A204.1 (cell line): ENCODE data around the gene PLPP1.

Source experiments
- FAIRE-seq: peaks from 2 replicates; lab custom pipeline; 2012; peaks lifted over from hg19 to GRCh38; lab: Jason Lieb, UNC

Gene PLPP1

DNA sequence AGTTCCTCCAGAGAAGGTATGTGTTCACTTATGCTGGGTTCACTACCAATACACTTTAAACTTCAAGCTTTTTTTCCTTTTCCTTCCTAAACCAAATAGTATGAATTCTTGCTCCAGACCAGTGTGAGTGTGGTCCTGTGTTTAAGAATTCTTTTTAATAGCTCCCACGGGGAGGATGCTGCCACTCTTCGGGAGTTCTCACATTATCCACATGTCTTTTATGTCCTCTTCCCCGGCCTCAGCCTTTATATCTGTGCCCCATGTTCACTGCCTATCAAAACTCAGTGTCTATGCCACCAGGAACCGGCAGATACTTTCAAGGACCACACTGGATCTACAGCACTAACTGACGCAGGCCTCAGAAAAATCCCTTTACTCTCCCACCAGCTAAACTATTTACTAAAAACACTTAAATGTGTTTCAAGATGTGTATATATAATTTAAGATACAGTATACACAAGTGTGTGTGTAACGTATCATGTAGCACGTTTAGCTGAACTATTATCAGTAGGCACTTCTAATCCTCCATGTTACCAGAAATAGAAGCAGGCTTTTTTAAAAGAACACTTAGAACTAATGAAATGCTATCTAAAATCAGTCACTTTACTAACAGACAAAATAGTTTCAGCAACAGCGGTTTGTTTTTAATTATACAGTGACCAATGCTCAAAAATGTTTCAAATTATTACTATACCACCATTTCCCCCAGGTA is 88.0 kb downstream of the PLPP1 start:
- no peak for FAIRE-seq

DNA sequence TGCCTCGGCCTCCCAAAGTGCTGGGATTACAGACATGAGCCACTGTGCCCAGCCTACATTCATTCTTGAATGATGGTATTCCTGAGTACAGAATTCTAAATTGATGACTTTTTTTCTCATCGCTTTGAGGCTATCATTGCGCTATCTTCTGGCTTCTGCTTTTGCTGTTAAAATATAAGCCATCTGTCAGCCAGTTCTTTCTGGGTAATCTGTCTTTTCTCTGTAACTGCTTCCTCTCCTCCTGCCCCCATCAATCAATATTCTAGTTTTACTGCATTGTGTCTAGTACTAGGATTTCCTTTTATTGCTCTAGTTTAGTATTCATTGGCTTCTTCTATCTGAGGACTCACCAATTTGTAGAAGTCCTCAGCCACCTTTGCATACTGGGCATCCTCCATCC is 89.0 kb downstream of the PLPP1 start:
- FAIRE-seq: no peak

DNA sequence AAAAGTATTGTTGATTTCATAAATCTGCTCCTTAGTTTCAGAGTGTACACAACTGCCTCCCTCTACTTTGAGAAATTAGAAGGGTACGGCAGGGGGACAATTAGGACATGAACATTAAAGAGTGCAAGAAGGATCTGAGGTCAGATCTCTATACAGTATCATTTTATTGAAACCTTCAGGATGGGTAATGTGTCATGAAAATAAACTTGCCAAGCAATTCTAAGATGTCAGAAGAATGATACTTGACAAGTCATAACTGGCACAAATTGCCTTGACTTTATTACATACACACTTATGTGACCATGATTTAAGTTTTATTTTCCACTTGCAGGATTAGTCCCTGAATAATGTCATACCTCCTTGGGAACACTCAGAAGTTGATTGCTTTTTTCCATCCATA is 92.8 kb downstream of the PLPP1 start:
- no peak for FAIRE-seq

DNA sequence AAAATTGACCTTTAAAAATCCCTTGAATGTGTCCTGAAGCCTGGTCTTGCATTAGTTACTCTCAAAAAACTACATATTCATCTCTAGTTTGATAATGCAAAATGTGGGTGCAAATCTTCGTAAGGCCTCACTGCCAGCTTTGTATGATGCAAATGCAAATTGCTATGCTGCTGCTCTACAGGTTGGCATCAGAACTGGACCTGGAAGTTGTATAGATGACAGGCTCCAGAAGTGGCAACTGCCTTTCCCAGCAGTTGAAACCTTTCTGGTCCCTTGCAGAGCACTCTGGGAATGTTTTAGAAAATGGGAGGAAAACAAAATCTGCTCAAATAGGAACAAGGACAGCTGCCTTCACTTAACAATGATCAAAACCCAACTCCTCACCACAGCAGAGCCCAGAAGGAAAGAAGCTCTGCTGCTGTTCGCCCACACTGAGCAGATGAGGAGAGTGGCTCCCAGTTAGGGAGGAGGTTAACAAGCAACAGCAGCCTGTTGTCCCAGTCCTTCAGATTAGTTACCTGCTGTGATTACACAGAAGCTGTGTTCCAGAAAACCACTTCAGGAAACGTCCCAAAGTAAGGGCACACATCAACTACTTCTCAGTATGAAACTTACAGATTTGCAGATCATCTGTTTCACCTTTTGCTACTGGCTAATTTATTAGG is 93.5 kb downstream of the PLPP1 start:
- no peak for FAIRE-seq

DNA sequence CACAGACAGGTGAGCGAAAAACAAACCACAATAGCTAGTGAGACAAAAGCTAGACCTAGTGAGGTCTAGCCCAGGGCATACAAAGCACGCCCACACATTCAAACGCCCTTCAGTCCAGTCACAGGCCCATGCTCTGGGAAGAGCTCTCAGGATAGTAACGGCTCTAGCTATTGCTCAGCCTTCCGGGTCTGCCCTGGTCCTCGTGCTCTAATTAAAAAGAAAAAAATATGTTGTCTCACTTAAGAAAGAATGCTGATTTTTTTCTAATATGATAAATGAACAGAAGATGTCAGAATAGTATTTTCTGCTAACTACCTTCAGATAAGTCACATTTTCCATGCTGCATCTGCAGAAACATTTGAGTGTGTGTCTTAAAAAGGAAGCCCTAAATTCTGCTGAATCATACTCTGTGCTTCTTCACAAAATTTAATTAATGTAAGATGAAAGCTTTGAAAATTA is 94.5 kb downstream of the PLPP1 start:
- FAIRE-seq: no peak

DNA sequence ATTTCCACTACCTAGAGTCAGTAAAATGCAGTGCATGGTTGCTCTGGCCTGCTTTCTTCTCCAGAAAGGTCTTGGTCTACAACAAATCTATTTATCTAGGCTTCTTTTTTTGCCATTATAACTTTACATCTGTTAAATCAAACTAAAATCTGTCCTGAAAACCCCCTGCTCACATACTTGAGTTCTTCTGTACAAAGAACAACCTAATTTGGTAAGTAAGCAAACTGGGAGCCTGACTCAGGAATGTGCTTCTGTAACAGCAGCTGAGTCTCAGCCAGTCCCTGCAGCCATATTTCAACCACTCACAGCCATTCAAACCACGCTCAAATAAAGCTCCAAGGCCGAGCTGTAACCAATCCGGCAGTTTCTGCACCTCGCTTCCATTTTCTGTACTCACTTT is 95.8 kb downstream of the PLPP1 start:
- no peak for FAIRE-seq

DNA sequence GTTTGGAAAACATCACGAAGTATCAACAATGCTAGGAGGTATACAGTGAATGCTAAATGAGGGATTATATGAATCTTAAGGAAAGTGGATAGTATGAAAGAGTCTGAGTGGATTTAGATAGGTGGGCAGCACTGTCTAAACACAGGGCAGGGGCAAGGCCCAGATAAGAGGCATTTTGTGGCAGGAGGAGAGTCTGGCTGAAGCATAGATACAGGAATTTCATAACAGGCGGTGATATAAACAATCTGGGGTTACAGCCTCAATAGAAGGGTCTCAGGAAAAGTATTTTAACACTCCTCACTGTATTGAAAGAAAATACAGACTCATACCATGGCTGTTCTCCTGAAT is 96.9 kb downstream of the PLPP1 start:
- no peak for FAIRE-seq

DNA sequence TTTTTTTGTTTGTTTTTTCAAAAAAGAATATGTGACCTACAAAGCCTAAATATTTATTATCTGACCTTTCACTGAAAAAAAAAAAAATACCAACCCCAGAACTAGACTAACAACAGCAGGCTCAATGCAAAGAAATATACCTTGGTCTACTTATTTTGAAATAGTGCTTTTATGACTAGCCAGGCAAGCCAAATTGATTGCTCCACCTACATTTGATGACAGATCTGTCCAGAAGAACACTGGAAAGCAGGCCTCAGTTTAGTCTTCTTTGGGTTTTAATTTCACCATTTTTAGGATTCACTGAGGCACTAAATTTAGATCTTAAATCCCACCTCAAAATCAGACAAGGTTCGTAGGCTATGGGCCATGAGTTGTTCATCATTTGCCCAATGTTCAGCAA is 97.3 kb downstream of the PLPP1 start:
- no peak for FAIRE-seq

DNA sequence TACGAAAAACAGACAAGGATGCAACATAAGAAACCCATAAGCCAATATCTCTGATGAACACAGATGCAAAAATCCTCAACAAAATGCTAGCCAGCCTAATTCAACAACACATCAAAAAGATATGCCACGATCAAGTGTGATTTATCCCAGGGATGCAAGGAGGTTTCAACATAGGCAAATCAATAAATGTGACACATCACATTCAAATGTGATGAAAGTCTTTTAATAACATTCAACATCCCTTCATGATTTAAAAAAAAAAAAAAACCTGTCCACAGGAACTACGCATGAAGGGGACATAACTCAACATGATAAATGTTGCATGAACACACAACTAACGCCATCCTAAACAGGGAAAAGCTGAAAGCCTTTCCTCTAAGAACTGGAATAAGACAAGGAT is 102.2 kb downstream of the PLPP1 start:
- FAIRE-seq: no peak

DNA sequence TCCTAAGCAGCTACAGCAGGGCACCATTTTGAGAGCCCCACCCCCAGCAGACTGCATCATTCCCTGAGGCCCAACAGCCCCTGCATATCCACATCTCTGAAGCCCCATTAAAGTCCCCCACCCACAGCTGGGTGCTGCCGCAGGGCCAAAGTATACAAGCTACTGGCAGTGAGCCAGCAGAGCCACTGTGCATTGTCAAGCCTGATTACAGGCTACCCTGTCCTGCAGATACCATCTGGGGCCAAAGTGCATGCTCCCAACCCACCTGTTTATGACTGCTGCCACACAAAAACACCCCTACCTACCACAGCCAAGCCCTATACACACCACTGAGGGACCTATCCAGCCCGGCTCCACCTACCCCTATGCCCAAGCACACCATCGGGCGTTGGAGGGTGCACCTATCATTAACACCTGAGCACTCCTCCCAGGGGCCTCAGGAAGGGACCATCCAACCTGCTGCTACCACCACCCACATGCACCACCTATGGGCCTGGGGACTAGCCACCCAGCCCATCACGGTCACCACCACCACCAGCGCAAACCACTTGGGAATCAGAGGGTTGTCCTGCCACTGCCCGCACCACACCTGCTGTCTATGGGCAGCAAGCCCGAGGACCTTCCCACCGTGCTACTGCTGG is 105.0 kb downstream of the PLPP1 start:
- no peak for FAIRE-seq

DNA sequence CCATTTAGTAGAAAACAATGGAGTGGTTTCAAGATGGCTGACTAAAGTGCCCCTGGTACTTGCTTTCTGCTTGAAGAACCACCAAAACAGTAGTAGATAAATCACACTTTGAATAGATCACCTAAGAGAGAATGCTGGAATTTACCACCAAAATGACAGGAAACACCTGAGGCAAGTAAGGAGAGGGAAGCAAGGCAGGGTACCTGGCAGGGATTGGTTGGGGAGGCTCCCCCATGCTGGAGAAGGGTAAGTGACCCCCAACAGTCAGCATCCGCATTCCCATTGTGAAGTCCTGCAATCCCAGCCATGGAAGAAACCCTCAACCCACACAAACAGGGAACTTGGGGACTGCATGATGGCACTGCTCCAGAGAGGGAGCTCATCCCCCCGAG is 105.5 kb downstream of the PLPP1 start:
- FAIRE-seq: no peak

DNA sequence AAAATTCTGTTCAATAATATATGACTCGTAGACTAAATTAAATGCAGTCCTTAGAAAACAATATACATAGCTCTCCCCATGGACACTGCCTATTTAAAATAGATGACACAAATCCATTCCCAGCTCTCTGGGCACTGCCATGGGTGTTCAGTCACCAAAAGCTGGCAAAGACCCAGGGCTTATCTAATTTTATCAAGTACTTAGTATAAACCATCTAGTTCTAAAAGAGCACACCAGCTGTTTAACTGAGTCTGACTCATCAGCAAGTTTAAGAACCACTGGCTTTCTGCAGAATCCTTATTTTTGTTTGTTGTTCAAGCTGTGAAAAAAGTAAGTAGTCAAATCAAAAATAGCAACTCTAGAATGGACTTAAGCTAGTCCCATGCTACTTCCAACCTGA is 107.6 kb downstream of the PLPP1 start:
- FAIRE-seq: no peak

DNA sequence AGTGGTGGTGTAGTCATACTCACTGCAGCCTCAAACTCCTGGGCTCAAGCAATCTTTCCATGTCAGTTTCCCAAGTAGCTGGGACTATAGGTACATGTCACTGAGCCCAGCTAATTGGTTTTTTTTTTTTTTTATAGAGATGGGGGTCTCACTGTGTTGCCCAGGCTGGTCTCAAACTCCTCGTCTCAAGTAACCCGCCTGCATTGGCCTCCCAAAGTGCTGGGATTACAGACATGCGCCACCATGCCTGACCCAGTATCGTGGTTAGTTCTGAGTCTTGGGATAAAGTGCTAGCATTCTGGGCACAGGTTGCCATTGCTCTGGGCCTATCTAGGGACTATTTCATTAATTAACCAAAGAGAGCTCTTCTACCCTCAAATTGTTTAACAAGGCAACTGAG is 108.3 kb downstream of the PLPP1 start:
- FAIRE-seq: no peak

DNA sequence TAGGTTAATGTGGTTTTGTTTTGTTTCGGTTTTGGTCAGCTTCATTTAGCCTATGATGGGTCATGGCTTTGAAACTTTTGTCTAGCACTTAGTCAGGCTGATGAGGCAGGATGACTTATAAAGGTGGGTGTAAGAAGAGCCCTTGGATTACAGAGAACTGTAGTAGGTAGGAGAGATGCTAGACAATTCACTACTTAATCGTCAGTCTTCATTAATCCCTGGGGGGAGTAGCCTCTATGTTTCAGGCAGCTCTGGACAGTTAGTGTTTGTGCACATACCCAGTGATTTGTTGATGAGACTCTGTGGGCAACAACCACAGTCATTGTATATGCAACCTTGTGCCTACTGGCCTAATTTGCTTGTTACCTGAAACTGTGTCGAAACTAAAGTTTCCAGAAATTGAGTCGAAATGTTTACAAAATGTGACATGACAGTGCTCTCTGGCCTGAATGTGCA is 113.7 kb downstream of the PLPP1 start:
- FAIRE-seq: no peak

DNA sequence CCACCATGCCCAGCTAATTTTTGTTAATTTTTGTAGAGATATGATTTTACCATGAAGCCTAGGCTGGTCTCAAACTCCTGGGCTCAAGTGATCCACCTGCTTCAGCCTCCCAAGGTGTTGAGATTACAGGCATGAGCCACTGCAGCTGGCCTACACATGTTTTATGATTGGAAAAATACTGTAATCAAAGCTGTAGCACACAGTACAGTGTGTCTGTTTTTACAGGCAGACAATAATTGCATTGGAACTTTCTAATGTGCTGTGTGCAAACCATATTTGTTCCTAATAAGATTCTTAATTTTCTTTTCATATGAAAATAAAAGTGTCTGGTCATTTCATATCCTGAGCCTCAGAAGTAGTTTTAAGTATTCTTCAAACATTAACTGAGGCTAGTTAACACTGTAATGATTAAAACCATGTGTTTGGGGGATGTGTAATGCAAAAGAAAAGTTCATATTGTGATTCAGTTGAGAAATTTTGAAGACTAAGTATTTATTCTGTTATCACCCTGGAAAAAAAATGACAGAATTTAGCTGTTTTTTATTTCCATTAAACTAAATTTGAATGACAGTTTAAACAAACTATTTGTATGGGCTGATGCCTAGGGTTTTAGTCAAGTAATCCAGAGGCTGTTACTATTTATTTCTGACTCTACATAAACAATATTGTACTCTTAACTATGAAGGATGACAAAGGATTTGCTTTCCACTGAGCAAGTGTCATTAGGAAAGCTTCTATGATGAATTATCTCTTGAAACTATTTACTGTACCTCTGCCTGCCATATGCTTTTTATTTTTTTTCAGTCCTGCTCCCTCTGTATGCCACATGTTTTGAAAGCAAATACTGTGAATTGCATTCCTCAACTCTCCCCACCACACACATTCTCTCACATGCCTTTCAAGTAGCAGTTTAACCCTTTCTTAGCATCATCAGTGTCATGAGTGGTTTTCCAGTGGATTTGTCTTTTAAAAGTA is 115.5 kb downstream of the PLPP1 start:
- FAIRE-seq: no peak

DNA sequence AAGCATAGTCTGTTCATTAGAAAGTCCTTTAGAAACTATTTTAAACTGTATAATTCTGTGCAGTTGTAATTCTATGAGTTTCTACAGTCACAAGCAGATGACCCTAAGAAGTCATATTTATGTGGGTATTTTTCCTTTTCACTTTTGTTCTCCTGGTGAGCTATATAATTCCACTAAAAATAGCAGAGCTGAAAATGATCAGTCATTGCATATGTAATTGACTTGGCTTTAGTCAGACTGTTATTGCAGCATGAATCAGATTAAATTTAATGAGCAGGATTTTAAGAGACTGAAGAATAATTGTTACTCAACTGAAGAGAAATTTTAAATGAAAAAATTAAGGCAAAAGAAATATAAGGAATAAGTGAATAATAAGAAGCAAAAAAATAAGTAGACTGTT is 118.5 kb downstream of the PLPP1 start:
- FAIRE-seq: peak; percentile 3

DNA sequence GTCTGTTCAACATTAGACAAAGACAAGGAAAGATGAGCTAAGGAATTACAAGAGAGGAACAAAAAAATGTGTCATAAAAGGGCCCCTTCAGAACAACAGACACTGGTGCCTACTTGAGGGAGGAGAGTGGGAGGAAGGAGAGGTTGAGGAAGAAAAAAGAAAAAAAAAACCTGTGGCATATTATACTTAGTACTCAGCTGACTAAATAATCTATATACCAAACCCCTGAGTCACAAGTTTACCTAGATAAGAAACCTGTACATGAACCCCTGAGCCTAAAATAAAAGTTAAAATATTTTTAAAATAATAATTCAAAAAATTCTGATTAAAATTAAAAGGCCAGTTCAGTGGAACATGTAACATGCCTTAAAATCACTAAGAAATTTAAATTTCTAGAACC is 119.7 kb downstream of the PLPP1 start:
- FAIRE-seq: no peak

DNA sequence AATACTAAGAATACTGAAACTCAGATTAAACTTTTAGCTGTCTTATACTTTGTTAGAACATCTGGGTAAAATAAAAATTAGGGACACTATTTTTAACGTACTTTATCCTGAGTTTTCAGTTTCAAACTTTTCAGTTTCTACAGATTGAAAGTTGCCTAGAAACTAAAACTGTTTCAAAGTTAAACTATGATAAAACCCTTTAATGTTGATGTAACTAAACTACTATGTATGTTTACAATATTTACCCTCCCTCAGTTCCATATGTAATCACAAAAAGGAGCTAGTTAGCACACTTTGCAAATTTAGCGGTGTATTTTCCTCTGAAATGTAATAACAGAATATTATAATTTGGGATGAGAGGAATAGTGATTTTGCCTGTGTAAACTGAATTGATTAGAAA is 121.1 kb downstream of the PLPP1 start:
- no peak for FAIRE-seq

DNA sequence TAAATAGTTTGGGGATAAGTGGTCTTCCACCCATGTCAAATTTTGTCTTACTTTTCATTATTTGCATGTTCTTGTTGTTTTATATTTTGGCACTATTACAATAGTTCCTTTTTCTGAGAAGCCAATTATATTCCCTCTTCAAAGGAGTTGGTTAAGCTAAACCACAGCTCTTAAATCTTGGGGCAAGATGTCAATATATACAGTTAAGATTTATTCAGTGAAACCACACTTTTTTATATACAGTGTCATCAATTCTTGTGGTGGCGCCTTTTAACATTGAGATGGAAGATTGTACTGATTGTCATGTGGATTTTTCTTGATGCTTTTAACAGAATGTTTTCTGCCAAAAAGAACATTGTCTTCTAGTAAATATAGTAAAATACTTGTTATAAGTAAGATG is 122.9 kb downstream of the PLPP1 start:
- no peak for FAIRE-seq

DNA sequence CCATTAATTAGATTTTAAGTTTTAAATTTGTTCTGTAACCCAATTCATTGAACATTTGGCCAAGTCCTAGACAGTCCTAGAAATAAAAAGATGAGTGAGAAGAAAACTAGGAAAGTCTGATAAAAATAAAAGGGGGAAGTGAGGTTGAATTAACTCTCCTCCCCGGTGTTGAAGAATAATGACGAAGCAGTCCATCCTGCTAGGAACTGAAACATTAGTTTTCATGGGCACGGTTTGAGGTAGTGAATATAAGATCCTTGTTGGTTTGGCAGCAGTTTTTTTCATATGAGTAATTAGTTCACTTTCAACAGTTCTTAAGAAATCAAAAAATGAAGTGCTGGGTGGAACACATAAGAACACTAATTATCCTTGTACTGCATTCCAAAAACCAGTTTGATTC is 123.9 kb downstream of the PLPP1 start:
- no peak for FAIRE-seq

DNA sequence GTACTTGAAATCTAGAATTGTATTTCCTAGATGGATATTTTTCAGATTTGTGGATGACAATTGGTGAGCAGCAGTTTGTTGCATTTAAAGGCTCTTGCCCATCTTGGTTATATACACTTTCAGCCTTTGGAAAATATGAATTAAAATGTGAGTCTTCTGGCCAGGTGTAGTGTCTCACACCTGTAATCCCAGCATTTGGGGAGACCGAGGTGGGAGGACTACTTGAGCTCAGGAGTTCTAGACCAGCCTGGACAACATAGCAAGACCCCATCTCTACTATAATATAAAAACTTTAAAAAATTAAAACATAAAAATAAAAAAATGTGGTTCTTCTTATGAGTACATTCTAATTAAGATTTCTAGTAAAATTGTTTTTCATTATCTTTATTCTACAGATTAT is 125.0 kb downstream of the PLPP1 start:
- no peak for FAIRE-seq

DNA sequence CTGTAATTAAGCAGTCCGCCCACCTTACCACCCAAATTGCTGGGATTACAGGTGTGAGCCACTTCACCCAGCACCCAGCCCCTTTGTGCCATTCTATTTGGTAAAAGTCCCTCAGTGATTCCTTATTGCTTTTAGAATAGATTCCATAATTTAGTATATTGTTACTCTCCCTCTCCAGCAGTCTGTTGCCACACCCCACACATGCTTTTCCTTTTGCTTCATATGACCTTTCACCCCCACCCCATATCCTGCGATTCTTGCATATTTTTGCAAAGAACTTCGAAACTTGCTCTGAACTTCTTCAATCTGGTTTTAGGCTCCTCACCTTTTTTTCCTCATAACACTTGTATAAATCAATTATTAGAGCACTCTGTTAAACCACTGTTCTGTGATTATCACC is 126.8 kb downstream of the PLPP1 start:
- no peak for FAIRE-seq
